ENCODE results near the gene ZNF563. TPM values are rescaled to one million over a fixed set of nuclear protein-coding genes. Genes with fewer than 3 reads are reported as not detected.

The ZNF563 gene
- total and polyA plus RNA-seq, 10 of the 15 experiments (the other 5 are each of a cell fraction or from before 2014, with no cell fraction given), result 1.7 to 6.4 (median 2.8) TPM

GRCh38 chr19:12331211-12331941 is 2.1 kb downstream of the ZNF563 start (continued):
- TF ChIP-seq ZBTB40 (IDR thresholded peaks at IDR 0.05; ENCODE audit: borderline replicate concordance) (no peak), POU2F2 (IDR thresholded peaks at IDR 0.05; ENCODE audit: borderline replicate concordance, low read depth, low read length) (peak; percentile 60; the same call in 1 of the 3 replicates), SREBF2 (IDR thresholded peaks at IDR 0.05; ENCODE audit: low read length) (no peak), CUX1 (IDR thresholded peaks at IDR 0.05; ENCODE audit: insufficient replicate concordance, low read depth, low read length) (peak; percentile 10), PAX5 (IDR thresholded peaks at IDR 0.05; ENCODE audit: borderline replicate concordance, low read depth, low read length) (peak; percentile 88), NBN (IDR thresholded peaks at IDR 0.05) (peak; percentile 54; the same call in 1 of the 2 replicates), ATF7 (IDR thresholded peaks at IDR 0.05; ENCODE audit: low read depth) (peak; percentile 79), TCF7 (IDR thresholded peaks at IDR 0.05; ENCODE audit: borderline replicate concordance) (0 out of 2 replicates have a peak, but pooled peaks have one; percentile 24), SIX5 (IDR thresholded peaks at IDR 0.05; ENCODE audit: low read depth, low read length, severe bottlenecking) (no peak), DPF2 (IDR thresholded peaks at IDR 0.05) (peak; percentile 68), NFIC (IDR thresholded peaks at IDR 0.05; ENCODE audit: low read depth, low read length) (peak; percentile 78), PML (IDR thresholded peaks at IDR 0.05; ENCODE audit: low read length) (0 out of 2 replicates have a peak, but pooled peaks have one; percentile 29), BCL3 (IDR thresholded peaks at IDR 0.05; ENCODE audit: borderline replicate concordance, insufficient read depth, low read depth, low read length, poor library complexity, severe bottlenecking) (peak; percentile 82), TCF3 (IDR thresholded peaks at IDR 0.05; ENCODE audit: borderline replicate concordance, insufficient read depth, low read depth, low read length) (no peak), CEBPB (IDR thresholded peaks at IDR 0.05; ENCODE audit: borderline replicate concordance in 1 of 2, low read depth in 2 of 2, low read length in 2 of 2) (no peak), ATF2 (IDR thresholded peaks at IDR 0.05; ENCODE audit: low read length) (peak; percentile 63)

Data from GM12878 (cell line).